Measurements from ENCODE around the gene GOLGA6L9.
"Not testable (repeated sequence)": the region's sequence is repeated elsewhere in the genome, so short reads cannot be mapped to it uniquely, and the experiment has no call there.

GOLGA6L9 gene

DNA sequence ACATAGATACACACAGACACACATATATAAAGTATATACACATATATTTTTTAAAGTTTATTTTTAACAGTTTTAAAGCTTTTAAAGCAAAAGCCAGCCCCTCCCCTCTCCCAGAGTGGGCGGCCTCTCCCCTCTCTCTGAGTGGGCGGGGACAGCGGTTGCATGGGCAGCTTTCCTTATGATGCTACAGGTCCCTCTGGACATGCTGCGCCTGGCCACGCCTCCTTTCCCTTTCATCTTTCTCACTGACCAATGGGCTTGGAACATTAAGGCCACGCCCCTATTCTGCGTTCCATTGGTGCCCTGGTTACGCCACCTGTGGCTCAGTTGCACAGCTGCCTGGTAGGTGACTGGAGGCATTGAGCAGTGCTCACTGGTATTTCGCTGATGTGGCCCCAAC is at the start of gene GOLGA6L9:
TSS of gene GOLGA6L9 (plus strand) at position 124 of the 400 bp plus-strand sequence. CDS start at position 388, 264 bp downstream.
- DNase-seq (ENCODE audit: low read depth in 1 of 2, low spot score in 1 of 2) = not testable (repeated sequence)

GRCh38 chr15:82381330-82381955 is 48.2 kb upstream of the GOLGA6L9 start:
- DNase-seq (ENCODE audit: low read depth in 1 of 2, low spot score in 1 of 2) = not testable (repeated sequence)

- not testable (repeated sequence) for DNase-seq (ENCODE audit: low read depth in 1 of 2, low spot score in 1 of 2)
These were observed 42.4 kb upstream of the GOLGA6L9 start for GRCh38 chr15:82387209-82387608.

DNA sequence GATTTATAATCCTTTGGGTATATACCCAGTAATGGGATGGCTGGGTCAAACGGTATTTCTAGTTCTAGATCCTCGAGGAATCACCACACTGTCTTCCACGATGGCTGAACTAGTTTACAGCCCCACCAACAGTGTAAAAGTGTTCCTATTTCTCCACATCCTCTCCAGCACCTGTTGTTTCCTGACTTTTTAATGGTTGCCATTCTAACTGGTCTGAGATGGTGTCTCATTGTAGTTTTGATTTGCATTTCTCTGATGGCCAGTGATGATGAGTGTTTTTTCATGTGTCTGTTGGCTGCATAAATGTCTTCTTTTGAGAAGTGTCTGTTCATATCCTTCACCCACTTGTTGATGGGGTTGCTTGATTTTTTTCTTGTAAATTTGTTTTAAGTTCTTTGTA is 39.5 kb upstream of the GOLGA6L9 start:
- not testable (repeated sequence) for DNase-seq (ENCODE audit: low read depth in 1 of 2, low spot score in 1 of 2)

DNA sequence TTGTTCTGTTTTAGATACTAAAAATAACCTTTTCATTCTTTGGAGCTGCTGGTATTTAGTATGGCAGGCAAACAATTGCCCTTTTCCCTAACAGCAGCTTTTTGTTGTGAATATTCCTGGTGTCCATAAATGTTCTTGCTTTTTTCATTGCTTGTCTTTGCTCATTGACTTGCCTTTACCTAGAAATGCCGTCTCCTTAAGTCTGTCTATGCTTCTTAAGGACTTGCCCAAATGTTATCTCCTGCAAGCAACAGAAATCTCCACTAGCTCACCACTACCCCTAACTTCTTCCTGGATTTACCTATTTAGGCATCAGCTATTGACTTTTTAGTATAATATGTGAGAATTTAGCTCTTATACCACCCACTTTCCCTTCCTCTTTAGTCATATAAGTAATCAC is 37.5 kb upstream of the GOLGA6L9 start:
- not testable (repeated sequence) for DNase-seq (ENCODE audit: low read depth in 1 of 2, low spot score in 1 of 2)

- DNase-seq (ENCODE audit: low read depth in 1 of 2, low spot score in 1 of 2) = no peak
These were observed 35.9 kb upstream of the GOLGA6L9 start for GRCh38 chr15:82393671-82394070.

DNA sequence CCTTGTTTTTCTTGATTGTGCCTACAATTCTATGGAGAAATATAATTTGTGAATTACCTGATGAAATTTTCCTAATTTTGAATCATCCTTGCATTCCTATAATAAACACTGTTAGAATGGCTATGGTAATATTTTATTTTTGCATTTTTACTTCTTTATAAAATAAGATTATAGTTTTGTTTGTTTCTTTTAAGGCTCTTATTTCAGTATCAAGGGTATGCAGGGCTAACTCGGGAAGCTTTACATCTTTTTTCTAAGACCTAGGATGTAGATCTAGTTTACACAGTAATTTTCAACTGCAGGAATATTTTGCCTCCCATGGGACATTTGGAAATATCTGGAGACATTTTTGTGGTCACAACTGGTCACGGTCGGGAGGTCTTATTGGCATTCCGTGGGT is 33.8 kb upstream of the GOLGA6L9 start:
- DNase-seq (ENCODE audit: low read depth in 1 of 2, low spot score in 1 of 2) = not testable (repeated sequence)

DNA sequence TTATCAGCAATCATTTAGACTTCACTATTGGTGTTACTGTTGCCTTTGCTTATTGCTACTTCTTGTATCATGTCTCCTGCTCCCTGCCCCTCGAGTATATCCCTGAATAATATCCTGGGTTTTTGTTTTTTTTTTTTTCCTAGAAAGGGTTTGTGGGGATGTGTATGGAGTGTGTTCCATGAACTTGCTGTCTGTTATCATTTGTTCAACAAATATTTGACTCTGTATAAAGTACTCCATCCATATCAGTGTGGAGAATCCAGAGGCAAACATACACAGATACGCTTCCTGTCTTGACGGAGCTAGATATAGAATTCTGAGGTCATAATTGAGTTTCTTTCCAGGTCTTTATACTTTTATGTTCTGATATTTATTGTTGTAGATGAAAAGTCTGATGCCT is 31.8 kb upstream of the GOLGA6L9 start:
- no peak for DNase-seq (ENCODE audit: low read depth in 1 of 2, low spot score in 1 of 2)

DNA sequence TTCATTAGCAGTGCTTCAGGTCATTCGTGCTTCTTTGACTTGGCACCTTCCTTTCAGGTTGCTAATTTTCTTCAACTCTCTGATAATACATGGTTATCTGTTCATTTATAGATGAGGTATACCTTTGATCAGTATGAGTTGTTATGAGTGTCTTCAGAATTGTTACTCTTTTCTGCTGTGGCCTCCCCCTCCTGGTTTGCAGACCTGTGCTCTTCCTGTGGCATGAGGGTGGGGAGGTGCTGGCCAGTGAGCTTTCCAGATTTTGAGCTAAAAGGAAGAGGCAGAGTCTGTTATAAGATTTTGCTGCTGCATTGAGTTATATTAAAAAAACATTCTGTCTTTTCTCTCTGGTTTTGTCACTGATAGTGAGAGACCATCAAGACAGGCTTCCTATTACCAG is 30.8 kb upstream of the GOLGA6L9 start:
- no peak for DNase-seq (ENCODE audit: low read depth in 1 of 2, low spot score in 1 of 2)

GRCh38 chr15:82399366-82400103 is 30.1 kb upstream of the GOLGA6L9 start:
- DNase-seq (ENCODE audit: low read depth in 1 of 2, low spot score in 1 of 2) = not testable (repeated sequence)

GRCh38 chr15:82401918-82402317 is 27.7 kb upstream of the GOLGA6L9 start:
- DNase-seq (ENCODE audit: low read depth in 1 of 2, low spot score in 1 of 2) = not testable (repeated sequence)

DNA sequence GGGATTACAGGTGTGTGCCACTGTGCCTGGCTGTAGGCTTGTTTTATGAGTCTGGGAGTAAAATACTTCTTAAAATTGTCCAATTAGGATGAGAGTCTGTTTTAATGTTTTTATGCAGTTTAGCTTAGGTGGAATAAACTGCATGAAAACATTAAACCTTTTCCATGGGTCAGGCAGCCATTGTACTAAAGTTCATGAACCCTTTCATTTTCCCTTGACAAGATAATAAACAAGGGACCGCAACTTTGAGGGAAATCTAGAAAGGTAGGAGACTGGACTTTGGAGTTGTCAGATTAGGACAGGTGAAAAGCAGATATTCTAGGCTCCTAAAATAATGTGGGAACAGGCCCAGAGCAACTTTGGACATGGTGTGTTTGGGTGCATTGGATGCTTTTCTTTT is 27.3 kb upstream of the GOLGA6L9 start:
- DNase-seq (ENCODE audit: low read depth in 1 of 2, low spot score in 1 of 2) = not testable (repeated sequence)

GRCh38 chr15:82406211-82406610 is 23.4 kb upstream of the GOLGA6L9 start:
- DNase-seq (ENCODE audit: low read depth in 1 of 2, low spot score in 1 of 2) = not testable (repeated sequence)

- not testable (repeated sequence) for DNase-seq (ENCODE audit: low read depth in 1 of 2, low spot score in 1 of 2)
These were observed 19.3 kb upstream of the GOLGA6L9 start for GRCh38 chr15:82410306-82410705.

DNA sequence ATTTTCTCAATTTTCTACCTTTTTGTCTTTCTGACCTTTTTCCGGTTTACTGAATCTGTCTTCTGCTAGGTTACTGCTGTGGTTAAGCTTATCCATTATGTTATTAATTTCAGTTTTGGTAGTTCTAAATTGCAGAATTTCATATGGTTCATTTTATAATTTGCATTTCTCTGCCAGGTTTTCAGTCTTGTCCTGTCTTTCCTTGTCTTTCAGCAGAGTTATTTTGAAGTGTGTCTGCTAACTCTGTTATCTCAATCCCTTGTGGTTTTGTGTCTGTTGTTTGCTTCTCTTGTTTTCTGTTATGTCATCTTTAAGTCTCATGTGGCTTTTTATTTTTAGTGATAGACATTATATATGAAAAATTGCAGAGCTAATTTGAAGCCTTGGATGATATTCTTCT is 18.0 kb upstream of the GOLGA6L9 start:
- DNase-seq (ENCODE audit: low read depth in 1 of 2, low spot score in 1 of 2) = not testable (repeated sequence)

- not testable (repeated sequence) for DNase-seq (ENCODE audit: low read depth in 1 of 2, low spot score in 1 of 2)
These were observed 15.0 kb upstream of the GOLGA6L9 start for GRCh38 chr15:82414525-82415191.

DNA sequence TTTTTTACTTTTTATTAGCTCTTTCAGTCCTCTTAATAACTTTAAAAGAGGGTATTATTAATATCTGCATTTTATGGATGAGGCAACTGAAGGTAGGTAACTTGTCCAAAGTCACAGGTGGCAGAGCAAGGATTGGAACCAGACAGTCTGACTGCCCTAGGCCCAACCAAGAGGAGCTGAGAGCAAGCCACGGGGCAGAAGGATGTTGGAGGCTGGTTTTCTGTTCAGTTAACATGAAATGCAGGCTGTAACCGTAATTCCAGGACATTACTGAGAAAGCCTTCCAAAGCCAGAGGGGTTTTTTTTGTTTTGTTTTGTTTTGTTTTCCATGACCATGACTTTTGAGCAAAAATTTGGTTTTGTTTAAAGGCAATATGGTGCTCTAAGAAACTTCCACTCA is 9.1 kb upstream of the GOLGA6L9 start:
- DNase-seq (ENCODE audit: low read depth in 1 of 2, low spot score in 1 of 2) = not testable (repeated sequence)

- not testable (repeated sequence) for DNase-seq (ENCODE audit: low read depth in 1 of 2, low spot score in 1 of 2)
These were observed 8.7 kb upstream of the GOLGA6L9 start for GRCh38 chr15:82420966-82421365.

GRCh38 chr15:82427117-82427516 is 2.5 kb upstream of the GOLGA6L9 start:
- not testable (repeated sequence) for DNase-seq (ENCODE audit: low read depth in 1 of 2, low spot score in 1 of 2)

- DNase-seq (ENCODE audit: low read depth in 1 of 2, low spot score in 1 of 2) = peak in 1 of 2 donors; percentile 0
These were observed 15.8 kb downstream of the GOLGA6L9 start for GRCh38 chr15:82445420-82445819.

- DNase-seq (ENCODE audit: low read depth in 1 of 2, low spot score in 1 of 2) = not testable (repeated sequence)
These were observed 27.7 kb downstream of the GOLGA6L9 start for GRCh38 chr15:82457336-82457735.

GRCh38 chr15:82465629-82466028 is 36.0 kb downstream of the GOLGA6L9 start:
- not testable (repeated sequence) for DNase-seq (ENCODE audit: low read depth in 1 of 2, low spot score in 1 of 2)

Measured in activated CD4-positive, alpha-beta T cell treated with anti-CD3 and anti-CD28 coated beads, Interleukin-2, amount 50 U/mL, for 24 hours (primary cell).